ENCODE measurements around the gene SLC16A8. TPM values are rescaled to one million over a fixed set of nuclear protein-coding genes. Genes with fewer than 3 reads are reported as not detected.

The SLC16A8 gene
- total and polyA plus RNA-seq, 2 of the 13 experiments (the other 11 are each of a cell fraction or from before 2014, with no cell fraction given): not detected

GRCh38 chr22:38079804-38080203, 4.2 kb downstream of the SLC16A8 start:
- no peak overlapping the region for H2AFZ ChIP-seq (ENCODE audit: low read length)
- H3K9me3 ChIP-seq (ENCODE audit: low read length): no peaks in the 10 kb centered on the region
- no peaks in the 10 kb centered on the region for H3K4me1 ChIP-seq (ENCODE audit: insufficient read depth, low read length)
- DNase-seq (ENCODE audit: low spot score) (no peak), FAIRE-seq (no peak), ATAC-seq (no peak)
- intact Hi-C loops (cut with micrococcal nuclease; ENCODE audit: unreplicated experiment) (no loop called here), in situ Hi-C loops (cut with HindIII; ENCODE audit: extremely low pct_ligation_motif_present, low pct_unique_long_range_greater_than_20kb) (no loop called here)
- CTCF ChIA-PET (ENCODE audit: low intra/inter-chr PET ratio, low total read pairs): no interaction called here
- H3K79me2 ChIP-seq (ENCODE audit: insufficient read depth, low read length): no peaks in the 10 kb centered on the region
- H3K4me2 ChIP-seq (ENCODE audit: low read depth, low read length): no peak overlapping the region
- POLR2A ChIA-PET: no interaction called here
- whole genome bisulfite sequencing (ENCODE audit: low lambda C conversion rate): 74% methylated on average over 6 of the region's 7 CpGs
- H3K4me3 ChIP-seq (replicated peaks in 1 of 3; ENCODE audit: insufficient read depth in 1 of 3, low read depth in 2 of 3, low read length in 3 of 3): no peak overlapping the region
- peaks cover 1 to 2% of the 10 kb centered on the region in 2 experiments; a peak in 2 of 5 replicates for H3K36me3 ChIP-seq (replicated peaks in 1 of 2; ENCODE audit: control insufficient read depth in 1 of 2, insufficient read depth in 2 of 2, low read length in 2 of 2)
- no peak overlapping the region for H3K27ac ChIP-seq (ENCODE audit: extremely low read length, insufficient read depth, low read length)
- H3K27me3 ChIP-seq (ENCODE audit: control insufficient read depth in 1 of 2, insufficient read depth in 2 of 2, low read length in 2 of 2): no peaks in the 10 kb centered on the region
- BruUV-seq (replicated peaks): no TSS peak
- H3K9ac ChIP-seq (ENCODE audit: insufficient read depth, low read depth, low read length): no peak overlapping the region
- H4K20me1 ChIP-seq (ENCODE audit: insufficient read depth, low read length): no peaks in the 10 kb centered on the region
- TF ChIP-seq ZNF468 (CRISPR knock-in tag; IDR thresholded peaks at IDR 0.05): no peak
- TF ChIP-seq ATF7-NPFF (CRISPR knock-in tag; IDR thresholded peaks at IDR 0.05; ENCODE audit: low read depth): no peak
- TF ChIP-seq RAD51 (IDR thresholded peaks at IDR 0.05; ENCODE audit: borderline replicate concordance): no peak
- TF ChIP-seq, protein P1, sequence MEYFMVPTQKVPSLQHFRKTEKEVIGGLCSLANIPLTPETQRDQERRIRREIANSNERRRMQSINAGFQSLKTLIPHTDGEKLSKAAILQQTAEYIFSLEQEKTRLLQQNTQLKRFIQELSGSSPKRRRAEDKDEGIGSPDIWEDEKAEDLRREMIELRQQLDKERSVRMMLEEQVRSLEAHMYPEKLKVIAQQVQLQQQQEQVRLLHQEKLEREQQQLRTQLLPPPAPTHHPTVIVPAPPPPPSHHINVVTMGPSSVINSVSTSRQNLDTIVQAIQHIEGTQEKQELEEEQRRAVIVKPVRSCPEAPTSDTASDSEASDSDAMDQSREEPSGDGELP (IDR thresholded peaks at IDR 0.05; ENCODE audit: borderline replicate concordance, low read depth): no peak
- TF ChIP-seq, protein P2, sequence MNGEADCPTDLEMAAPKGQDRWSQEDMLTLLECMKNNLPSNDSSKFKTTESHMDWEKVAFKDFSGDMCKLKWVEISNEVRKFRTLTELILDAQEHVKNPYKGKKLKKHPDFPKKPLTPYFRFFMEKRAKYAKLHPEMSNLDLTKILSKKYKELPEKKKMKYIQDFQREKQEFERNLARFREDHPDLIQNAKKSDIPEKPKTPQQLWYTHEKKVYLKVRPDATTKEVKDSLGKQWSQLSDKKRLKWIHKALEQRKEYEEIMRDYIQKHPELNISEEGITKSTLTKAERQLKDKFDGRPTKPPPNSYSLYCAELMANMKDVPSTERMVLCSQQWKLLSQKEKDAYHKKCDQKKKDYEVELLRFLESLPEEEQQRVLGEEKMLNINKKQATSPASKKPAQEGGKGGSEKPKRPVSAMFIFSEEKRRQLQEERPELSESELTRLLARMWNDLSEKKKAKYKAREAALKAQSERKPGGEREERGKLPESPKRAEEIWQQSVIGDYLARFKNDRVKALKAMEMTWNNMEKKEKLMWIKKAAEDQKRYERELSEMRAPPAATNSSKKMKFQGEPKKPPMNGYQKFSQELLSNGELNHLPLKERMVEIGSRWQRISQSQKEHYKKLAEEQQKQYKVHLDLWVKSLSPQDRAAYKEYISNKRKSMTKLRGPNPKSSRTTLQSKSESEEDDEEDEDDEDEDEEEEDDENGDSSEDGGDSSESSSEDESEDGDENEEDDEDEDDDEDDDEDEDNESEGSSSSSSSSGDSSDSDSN (CRISPR knock-in tag; IDR thresholded peaks at IDR 0.05): no peak
- TF ChIP-seq GPBP1L1 (CRISPR knock-in tag; IDR thresholded peaks at IDR 0.05): no peak
- no peak for TF ChIP-seq ZHX2 (IDR thresholded peaks at IDR 0.05; ENCODE audit: low read depth)
- no peak for TF ChIP-seq ZHX2 (CRISPR knock-in tag; IDR thresholded peaks at IDR 0.05; ENCODE audit: borderline replicate concordance)
- TF ChIP-seq SNAPC2 (CRISPR knock-in tag; IDR thresholded peaks at IDR 0.05): no peak
- TF ChIP-seq, protein P3, sequence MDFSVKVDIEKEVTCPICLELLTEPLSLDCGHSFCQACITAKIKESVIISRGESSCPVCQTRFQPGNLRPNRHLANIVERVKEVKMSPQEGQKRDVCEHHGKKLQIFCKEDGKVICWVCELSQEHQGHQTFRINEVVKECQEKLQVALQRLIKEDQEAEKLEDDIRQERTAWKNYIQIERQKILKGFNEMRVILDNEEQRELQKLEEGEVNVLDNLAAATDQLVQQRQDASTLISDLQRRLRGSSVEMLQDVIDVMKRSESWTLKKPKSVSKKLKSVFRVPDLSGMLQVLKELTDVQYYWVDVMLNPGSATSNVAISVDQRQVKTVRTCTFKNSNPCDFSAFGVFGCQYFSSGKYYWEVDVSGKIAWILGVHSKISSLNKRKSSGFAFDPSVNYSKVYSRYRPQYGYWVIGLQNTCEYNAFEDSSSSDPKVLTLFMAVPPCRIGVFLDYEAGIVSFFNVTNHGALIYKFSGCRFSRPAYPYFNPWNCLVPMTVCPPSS (IDR thresholded peaks at IDR 0.05): no peak
- no peak for TF ChIP-seq REL (CRISPR knock-in tag; conservative IDR thresholded peaks at IDR 0.05)
- no peak for TF ChIP-seq CEBPG (CRISPR knock-in tag; IDR thresholded peaks at IDR 0.05)
- no peak for TF ChIP-seq ZFP41 (CRISPR knock-in tag; IDR thresholded peaks at IDR 0.05; ENCODE audit: borderline replicate concordance)
- TF ChIP-seq ZNF24 (IDR thresholded peaks at IDR 0.05): no peak
- no peak for TF ChIP-seq ZKSCAN1 (IDR thresholded peaks at IDR 0.05; ENCODE audit: low read length)
